ENCODE data around the gene TAS1R3.

TAS1R3 gene

DNA sequence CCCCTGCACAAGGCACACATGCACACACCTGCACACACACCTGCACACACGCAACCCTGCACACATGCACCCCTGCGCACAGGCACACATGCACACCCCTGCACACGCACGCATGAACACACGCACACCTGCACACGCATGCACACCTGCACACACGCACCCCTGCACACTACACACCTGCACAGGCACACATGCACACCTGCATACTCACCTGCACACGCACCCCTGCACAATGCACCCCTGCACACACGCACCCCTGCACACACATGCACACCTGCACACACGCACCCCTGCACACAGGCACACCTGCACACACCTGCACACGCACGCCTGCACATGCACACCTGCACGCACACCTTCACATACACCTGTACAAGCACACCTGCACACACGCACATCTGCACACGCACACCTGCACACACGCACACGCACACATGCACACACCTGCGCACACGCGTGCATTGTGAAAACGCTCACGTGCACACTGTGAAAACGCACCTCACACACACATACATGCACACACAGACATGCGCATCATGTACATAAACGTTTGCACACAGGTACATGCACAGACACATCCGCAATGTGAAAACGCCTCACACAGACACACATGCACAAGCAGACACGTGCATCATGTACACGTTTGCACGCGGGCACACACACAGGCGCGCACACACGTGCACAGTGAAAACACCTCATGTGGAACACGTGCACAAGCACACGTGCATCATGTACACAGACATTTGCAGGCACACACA, 9.9 kb downstream of the TAS1R3 start:
- DNase-seq: no peak

DNA sequence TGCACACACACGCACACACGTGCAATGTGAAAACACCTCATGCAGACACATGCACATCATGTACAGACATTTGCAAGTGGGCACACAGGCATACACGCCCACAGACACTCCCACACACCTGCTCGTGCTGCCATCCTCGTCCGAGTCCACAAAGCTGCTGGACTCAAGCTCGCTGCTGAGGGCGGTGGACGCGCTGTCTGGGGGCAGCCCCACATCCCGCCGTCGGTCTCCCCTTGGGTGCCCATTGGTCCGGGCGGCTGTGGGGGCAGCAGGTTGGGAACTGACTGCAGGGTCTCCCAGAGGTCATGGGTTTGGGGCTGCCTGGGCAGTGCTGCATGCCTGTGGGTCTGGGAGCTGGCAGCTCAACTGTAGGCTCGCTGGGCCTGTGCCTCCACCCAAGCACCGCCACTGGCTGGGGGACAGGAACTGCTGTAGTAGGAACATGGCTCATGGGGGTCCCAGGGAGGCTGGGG, 10.5 kb downstream of the TAS1R3 start:
- no peak for DNase-seq

DNA sequence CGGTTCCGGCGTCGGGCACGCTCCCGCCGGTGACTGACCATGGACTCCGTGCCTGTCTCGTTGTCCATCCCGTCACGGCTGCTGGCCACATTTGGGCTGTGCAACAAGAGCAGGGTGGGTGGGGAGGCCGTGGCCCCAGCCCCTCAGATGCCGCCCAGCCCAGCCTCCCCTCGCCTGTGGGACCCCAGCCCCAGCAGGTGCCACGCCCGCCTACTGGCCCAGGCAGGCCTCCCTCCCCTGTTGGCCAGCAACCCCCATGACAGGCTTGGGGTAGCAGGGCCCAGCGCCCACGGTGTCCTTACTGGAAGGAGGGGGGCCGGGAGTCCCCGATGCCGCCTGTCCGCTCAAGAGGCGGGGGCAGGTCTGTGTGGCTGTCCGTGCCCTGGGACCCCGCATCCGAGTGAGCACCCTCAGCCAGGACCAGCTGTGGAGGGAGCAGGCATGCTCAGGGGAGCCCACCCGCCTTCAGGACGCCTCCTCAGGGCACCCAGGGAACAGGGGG, 11.0 kb downstream of the TAS1R3 start:
- DNase-seq: no peak

DNA sequence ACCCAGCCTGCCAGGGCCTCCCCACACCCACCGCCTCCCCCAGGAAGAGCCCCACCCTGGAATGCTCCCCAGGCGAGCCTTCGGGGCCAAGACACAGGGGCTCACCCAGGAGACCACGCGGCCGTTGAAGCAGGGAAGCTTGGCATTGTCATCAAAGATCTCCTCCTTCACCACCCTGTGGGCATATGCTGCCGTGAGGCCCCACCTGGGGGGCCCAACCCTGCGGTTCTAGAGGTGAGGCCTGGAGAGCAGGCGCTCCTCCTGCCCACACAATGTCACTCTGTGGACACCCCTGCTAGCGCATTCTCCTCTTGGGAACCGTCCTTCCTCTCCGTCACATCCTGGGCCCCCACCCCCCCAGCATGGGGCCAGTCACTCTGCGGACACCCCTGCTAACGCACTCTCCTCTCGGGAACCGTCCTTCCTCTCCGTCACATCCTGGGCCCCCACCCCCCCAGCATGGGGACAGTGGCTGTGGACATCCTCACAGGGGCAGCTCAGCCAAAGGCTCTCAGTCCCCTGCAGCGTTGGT, 11.6 kb downstream of the TAS1R3 start:
- no peak for DNase-seq

DNA sequence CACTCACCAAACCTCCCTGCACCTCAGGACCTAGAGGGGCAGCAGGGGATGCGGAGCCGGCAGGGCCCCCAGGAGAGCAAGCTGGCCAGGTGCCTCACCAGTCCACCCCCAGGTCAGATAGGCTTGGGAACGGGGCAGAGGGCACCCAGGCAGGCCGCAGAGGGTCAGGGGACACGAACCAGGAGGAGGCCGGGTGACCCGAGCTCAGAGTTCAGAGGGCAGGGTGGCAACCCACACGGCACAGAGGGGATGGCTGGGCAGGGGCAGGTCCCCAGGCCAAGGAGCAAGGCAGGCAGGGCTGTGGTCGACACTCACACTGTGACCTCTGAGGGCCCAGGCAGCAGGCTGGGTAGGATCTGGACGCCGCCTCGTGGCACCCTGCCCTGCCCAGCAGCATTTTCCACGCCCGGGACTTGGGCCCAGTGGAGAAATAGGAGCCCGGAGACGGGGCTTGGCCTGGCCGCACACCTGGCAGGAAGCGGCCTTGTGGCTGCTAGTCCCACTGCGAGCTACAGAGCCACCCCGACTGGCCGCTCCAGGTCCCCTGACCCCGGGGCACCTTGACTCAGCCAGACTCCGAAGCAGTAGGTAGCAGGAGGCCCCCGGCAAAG, 12.8 kb downstream of the TAS1R3 start:
- DNase-seq: no peak

DNA sequence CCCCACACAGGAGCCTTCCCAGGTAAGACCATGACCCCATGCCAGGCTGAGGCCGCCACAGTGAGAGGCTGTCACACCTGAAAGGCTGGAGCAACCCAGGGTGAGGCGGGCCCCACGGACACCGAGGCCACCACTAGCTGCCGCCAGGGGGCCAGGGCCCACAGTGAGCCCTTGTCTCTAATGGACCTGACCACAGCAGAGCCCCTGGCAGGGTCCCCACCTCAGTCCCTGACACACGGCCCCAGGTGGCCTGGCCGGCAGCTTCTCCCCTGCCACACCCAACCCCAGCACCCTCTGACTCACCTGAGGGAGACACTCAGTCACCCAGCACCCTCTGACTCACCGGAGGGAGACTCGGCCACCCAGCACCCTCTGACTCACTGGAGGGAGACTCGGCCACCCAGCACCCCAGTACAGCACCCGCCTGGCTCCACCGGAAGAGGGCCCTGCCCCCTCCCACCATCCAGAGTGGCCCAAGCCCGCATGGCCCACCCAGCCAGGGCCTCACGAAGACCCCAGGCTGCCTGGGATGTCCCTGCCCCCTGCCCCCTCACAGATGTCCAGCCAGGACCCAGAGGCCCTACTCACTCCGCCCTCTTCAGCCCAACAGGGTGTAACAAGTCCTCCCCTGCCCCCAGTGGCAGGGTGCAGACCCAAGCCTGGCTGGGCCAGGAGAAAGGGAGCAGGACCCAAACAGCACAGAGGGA, 13.7 kb downstream of the TAS1R3 start:
- DNase-seq: peak; percentile 94

DNA sequence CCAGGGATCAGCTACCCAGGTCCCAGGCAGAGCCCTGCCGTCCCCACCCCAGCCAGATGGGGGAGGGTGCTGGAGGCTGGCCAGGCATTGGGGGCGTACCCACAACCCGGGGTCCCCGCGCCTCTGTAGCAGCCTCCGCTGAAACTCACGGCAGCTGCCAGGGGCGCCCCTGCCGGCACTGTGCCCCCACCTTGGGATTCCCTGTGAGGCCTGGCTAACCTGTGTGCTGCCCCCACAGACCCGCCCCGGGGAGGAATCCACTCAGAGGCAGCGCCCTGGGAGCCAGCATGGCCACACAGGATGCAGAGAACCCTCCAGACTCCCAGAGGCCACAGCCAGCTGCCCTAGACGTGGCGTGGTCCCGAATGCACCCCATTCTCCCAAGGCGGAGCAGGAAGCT, 14.3 kb downstream of the TAS1R3 start:
- DNase-seq: peak; percentile 65

DNA sequence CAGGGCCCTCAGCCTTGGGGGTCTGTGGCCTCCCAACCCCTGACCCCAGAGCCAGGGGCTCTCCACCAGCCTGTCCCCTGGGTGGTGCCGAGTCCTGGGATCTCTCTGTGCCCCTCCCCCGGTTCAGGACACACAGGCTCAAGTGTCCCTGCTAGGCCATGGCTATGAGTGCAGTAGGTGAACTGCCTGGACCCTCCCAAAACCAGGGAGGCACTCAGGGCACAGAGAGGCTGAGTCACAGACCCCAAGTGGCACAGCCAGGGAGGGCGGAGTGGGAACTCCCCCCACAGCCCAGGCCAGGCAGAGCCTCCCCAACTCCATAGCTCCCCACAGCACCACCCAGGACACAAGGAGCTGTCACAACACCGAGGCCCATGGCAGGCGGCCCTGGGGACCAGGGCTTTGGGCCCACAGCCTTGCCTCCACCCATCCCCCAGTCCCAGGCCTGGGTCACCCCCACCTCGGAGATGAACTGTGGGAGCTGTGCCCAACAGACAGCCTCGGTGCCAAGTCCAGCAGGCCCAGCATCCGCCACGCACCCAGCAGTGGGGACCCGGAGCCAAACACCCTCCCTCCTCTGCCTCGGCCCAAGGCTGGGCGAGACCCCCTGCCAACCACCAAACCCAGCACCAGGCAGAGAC, 14.9 kb downstream of the TAS1R3 start:
- no peak for DNase-seq

DNA sequence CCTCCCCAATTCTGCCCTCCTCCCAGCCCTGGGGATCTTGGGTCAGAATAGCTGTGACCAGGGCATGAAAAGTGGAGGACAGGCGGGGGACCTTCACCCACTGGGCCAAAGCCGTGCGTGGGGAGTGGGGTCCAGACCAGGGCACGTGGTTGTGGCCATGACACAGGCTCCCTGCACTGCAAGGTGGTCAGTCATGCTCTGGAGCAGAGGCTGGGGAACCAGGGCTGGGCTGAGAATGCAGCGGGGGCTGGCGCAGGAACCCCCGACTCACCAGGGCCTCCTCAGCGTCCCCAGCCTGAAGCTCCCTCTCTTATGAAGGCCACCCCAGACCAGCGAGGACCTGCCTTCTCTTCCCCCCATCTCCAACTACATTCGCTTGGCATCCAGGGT, 15.4 kb downstream of the TAS1R3 start:
- no peak for DNase-seq

DNA sequence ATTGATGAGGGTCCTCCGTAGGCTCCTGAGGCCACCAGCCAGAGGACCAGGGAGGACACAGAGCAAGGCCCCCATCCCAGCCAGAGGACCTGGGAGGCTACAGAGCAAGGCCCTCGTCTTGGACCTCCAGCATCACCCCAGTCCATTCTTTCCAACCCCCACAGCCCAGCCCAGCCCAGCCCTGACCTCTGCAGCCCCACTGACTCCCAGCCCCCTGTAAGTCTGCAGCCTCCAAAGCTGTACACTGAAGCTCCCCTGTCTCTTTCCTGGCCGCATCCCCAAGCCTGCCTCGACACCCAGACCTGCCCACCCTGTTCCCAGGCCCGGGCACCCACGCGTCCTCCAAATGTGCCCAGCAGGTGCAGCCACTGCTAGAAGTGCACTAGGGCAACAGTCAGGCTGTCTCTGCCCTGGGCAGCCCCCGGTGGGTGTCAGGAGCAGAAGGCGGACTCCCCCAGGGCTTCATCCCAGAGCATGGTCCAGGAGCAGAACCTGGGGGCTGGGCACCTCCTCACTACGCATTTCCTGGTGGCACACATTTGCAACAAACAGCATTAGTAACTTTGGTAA, 16.0 kb downstream of the TAS1R3 start:
- no peak for DNase-seq

DNA sequence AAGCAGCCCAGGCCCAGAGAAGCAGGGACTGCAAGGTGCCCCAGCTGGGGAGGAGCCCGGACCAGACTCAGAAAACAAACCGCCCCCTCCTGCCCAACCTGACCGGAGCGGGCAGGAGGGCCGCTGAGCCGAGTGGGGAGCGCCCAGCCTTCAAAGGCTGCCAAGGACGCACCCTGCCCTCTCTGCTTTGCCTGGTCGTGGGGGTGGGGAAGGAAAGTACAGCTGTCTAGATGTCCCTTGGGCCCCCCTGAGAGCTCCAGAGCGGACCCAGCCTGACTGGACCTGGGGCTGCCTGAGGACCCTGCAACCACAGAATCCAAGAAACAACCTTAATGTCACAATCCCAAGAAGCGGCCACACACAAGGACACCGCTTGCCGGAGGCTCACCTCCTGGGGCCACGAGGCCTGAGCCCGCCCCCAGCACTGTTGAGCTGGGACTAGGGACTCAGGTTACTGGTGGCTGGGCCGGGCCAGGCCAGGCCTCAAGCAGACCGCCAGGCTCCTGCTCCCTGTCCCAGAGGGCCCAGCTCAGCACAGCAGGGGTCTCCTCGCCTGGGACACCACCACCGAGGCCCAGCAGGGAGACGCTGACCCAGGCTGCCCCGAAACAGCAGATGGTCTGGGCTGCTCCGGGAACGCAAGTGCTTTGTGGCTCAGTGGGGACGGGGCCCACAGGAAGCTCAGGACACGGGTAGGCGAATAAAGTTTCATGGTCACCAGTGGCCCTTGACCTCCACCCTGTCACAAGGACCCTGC, 16.8 kb downstream of the TAS1R3 start:
- peak; percentile 12 for DNase-seq

DNA sequence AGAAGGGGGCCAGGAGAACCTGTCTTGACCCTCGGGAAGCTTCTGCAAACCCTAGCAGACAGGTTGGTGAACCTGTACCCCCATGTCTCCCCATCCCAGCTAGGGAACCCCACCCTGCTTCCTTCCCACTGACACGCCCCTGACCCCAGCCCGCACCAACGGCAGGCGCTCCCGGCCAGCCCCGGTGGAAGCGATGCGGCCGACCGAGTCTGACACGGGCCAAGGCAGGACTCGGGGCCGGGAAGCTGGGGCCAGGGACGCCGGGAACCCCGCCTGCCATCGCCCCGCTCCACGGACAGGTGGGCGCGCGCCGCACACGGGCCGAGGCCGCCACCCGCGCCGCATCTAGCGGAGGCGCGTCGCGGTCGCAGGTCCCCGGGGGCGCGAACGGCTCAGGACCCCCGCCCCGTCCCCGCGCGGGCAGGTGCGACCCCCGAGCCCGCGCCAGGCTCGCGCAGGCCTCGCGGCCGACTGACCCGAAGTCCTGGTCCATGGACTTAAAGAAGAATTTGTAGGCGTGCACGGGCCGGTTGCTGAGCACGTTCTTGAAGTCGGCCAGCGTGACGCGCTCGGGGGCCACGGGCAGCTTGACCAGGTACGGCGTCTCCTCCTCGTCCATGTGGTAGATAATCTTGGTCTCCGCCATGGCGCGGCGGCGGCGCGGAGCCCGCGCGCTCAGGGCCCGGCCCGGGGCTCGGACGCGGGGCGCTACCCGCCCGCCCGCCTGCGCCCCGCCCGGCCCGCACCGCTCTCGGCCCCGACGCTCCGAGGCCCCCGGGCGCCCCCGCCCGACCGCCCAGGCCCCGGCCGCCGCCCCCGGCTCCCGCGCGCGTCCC, 17.6 kb downstream of the TAS1R3 start:
- no peak for DNase-seq

DNA sequence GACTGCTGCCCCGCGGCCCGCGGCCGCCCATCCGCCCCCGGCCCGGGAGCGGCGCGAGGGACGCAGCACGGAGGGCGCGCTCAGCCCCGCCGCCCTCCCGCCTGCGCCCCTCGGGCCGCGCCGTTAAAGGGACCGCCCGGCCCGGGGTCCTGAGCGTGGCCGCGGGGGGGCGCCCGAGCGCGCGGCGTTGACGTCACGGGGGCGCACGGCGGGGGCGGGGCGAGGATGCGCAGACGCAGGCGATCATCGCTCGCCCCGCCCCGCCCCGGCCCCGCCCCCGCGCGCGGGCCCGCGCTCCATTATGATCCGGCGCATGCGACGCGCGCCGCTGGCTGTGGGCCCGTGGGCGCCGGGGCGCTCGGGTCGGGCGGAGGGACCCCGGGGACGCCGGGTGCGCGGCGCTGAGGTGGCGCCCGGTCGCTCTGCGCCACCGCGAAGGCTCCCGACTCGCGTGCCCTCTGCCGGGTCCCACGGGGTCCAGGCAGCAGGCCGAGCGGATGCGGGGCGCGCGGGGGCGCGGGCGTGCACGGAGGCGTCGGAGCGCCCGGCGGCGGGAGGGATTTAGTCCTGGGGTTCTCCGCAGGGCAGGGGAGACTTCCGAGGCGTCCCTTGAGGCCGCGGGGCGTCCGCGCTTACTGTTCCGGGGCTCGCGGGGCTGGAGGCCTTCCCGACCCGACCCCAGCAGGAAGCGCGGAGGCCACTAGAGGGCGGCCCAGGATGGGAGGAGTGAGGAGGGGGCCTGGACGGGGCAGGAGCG, 18.4 kb downstream of the TAS1R3 start, which contains the start of gene DVL1:
DVL1 (minus strand) TSS at position 163 of the 757 bp plus-strand sequence. CDS start 353 bp downstream, outside the sequence.
- DNase-seq: peak; percentile 48

DNA sequence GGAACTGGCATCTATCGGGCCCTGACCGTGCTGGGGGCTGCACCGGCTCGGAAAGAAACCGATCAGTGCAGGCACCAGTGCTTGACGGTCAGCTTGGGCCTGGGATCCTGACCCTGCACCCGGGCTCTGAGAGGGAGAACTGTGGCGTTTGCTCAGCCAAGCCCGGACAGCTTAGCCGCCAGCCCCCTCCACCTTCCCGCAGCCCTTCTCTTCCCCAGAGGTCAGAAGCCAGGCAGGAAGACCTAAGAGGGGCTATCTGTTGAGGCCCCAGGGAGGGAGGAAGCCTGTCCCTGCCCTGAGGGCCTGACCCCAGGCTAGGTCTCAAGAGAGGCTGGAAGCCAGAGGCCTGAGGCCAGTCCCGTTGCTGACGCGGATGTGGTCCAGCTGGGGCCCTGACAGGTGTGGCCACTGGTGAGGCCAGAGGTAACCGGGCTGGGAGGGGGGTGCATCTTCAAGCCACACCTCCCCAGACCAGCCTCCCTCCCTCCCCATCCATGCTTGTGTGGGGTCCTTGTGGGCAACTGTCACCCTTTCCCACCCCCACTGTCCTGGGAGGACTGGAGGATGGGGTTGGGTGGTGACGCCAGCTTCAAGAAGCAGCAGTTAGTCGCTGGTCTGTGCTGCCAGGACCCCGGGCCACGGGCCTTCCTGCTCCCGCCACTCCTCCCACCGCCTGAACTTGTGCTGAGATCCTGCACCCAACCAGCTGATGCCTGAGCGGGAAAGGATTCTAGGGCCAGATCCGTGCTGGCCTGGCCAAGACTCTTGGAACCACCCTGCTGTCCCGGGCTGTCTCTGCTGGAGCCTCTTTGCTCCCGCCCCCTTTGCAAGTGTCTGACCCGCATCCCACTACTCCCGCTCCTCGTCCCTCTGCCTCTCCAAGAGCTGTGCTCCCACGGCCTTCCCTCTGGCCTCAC, 20.7 kb downstream of the TAS1R3 start:
- DNase-seq: no peak

DNA sequence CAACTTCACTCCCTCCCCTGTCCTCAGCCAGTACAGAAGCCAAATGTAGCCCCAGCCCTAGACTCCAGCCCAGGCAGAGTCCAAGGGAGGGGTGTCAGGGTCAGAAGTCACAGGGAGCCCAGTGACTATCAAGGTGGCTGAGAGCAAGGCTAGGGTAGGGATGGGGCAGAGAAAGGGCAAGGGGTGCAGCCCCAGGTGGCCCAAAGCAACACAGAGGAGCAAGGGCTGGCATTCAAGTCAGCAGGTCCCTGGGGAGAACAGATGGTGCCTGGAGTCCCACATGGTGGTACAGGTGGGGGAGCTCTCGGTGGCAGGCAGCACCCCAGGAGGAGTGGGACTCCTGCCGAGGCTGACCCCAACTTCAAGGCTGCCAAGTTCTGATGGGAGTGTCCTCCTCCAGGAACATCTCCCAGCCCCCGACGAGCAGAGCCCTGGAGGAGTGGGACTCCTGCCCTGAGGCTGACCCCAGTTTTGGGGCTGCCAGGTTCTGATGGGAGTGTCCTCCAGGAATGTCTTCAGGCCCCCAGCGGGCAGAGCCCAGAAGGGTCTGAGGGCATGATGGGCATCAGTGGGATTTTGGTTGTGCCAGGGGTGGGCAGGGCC, 21.8 kb downstream of the TAS1R3 start:
- DNase-seq: no peak

DNA sequence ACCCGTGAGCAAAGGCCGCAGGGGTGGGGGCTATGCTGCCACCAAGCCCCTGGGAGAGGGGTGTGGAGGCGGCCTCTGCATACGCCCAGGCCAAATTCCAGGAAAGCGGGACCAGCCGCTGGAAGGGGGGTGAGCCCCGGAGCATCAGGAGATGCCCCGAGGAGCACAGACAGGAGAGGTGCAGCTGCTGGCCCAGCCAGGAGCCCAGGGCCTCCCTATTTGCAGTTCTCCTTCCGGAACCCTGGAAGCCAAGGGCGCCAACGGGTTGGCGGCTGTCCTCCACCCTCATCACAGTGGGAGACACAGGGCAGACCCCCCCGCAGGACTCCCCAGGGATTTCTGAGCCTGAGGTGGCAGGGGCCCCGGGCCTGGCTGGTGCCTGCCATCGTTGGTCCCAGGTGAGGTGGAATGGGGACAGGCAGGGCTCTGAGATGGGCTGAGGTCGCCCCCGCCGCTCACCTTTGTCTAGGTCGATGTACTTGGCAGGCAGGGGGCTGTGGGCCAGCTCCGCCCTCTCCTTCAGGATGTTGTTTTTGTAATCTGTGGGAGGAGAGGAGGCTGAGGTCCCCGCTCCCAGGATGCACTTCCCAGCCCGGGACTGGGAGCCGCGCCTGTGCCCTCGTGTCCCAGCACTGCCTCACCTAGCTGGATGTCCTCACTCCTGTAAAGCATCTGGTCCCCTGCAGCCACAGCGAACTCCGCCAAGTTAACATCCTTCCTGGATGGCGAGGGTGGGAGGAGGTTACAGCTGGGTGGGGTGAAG, 22.5 kb downstream of the TAS1R3 start:
- DNase-seq: no peak

Data from NCI-H226 (cell line).